HG03469 (cell line): ENCODE results near the gene GTF3C1.
"Not testable (repeated sequence)": the region's sequence is repeated elsewhere in the genome, so short reads cannot be mapped to it uniquely, and the experiment has no call there.

Experiments
- ATAC-seq: cut with Tn5 transposase; IDR thresholded peaks from one replicate; pipeline ENCODE4 v1.9.1; 2021; ENCODE audit warnings: mild to moderate bottlenecking, moderate library complexity, moderate number of reproducible peaks; ENCODE audit not compliant: unreplicated experiment

The GTF3C1 gene

DNA sequence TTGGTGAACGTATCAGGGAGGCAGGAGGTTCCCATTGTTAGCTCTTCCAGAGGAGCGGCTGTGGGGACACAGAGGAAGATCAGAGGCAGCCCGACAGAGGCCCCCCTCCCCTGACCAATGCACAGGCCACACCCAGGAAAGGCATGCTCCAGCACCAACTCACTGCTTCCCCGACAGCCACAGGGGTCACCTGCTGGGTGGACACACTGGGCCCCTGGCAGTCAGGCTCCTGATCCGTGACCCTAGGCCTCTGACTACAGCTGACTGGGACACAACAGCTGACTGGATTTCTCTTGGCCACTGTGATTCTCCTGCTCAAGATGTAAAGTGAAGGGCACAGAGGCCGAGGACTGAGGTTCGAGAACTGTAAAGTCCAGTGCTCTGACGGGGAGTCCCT lies 84.2 kb downstream of the GTF3C1 start:
- ATAC-seq = no peak

DNA sequence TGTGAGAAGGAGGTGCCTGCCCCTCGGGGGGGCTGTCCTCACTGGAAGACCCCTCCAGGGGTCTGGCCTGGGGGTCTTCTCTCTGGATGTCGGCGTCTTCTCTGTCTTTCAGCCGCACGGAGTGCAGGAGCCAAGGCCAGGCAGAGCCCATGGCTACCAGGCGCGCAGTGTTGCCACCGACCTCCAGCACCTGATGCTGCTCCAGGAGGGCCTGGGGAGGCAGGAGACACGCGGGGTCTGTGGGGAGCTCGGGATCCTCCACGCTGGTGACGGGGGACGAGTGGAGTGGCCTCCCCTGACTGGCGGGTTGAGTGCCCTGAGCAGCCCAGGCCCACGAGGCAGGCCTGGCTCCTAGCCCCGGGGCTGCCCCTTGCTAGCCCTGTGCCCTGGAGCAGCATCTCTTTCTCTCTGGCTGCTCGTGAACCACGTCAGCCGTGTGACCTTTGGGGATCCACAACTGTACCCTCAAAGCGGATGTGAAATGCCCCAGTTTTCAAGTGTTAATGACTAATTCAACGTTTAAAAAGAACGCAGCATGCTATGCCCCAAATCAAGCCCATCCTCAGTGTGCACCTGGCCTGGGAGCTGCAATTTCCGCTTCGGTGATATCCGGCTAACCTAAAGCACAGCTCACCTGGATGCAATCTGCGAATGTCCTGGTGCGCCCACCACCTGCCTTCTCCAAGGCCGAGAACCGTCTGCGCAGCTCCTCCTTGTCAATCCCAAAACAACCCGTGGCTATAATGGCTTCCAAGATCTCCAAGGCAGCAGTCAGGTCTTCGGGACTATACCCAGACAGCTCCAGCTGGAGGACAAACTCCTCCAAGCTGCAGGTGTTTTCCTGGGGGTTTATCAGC lies 84.9 kb downstream of the GTF3C1 start:
- no peak for ATAC-seq

DNA sequence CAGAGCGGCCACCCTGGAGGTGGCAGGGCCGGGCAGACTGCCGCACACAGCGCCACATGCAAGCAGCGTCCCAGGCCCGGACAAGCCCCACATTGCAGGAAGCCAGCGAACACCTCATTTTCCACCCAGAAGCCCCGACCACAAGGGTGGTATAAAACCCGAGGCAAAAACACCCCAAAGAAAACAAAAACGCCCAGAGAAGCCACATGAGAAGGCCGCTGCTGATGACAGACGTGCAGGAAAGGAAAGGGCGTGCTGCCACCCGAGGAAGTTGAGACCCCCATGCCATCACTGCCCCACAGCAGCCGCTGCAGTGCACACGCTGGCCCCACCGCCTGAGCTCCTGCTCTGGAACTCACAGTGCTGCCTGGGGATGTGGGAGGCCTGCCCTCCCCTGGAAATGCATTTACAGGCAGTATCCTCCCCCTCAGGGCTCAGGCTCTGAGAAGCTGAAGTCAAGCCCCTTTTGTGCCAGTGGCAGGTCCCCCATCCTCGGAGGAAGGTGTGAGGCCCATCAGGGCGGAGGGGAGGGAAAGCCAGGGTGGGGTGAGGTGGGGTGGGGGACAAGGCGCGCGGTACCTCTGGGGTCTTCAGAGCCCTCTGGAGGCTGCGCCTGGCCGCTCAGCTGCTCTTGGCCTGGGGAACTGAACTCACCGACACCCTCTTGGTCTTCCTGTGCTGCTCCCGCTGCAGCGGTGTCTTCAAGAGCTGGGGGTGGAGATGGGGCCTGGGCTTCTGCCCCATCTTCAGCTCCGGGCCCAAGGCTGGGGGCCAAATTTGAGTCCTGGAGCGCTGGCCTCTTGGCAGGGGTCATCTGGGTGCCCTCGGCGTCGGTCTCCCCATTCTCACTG lies 85.7 kb downstream of the GTF3C1 start:
- ATAC-seq = no peak

DNA sequence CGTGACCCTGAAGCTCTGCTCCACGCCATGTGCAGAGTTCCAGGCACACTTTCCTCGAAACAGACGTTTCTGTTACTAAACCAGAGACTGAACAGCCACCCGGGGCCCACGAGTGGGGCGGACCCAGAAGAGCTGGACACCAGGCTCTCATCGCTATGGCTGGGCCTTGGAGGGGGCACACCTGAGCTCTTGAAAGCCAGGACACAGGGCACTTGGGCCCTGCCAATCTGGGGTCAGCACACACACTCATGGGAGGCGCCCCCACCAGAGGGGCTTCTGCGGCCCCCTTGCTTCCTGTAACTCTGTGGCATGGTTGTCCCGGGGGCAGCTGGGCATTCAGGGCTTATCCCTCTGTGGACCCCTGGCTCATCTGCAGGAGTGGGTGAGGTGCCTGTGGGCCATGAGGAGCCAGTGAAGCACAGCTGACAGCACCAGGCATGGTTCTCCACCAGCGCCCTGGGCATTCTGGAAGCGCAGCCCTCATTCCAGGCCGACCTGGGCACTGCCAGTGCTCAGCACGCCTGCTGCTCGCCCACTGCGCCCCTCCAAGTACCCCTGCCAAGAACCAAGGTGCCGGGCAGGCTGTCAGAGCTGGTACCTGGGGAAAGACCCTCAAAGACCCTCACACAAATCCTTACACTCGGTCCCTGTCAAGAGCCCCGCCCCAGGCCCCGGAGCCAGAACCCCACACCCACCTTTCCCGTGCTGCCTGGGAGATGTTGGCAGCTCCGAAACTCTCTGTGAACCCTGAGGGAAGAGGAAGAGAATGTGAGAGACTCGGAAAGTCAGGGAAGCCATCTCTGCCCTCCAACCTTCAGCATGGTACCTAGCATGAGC lies 86.6 kb downstream of the GTF3C1 start:
- ATAC-seq = no peak

DNA sequence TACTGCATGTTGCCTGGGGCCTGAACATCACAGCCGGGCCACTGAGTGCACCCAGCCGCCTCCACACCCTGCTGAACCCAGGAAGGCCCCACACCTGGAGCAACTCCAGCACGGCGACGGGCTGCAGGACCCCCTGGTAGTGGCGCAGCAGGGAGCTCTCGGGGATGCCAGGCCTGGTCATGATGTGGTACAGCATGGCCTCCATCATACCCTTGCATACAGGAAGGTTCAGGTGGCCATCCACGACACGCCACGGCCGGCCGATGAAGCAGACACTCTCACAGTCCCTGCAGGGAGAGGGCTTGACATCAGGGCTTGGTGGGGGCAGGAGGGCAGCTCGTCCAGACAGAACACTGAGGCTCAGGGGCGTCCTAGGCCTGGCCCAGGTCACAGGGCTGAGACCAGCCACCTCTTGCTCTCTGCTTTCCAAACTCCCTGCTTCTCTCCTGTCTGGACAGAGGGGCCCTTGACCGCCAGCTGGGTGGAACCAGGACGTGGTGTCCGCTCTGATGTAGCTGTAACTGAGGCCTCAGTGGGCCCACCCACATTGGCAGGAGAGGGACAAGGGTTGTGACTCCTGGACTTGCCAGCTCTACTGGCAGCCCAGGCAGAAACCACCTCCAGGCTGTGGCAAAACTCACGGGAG lies 87.4 kb downstream of the GTF3C1 start:
- ATAC-seq = no peak

DNA sequence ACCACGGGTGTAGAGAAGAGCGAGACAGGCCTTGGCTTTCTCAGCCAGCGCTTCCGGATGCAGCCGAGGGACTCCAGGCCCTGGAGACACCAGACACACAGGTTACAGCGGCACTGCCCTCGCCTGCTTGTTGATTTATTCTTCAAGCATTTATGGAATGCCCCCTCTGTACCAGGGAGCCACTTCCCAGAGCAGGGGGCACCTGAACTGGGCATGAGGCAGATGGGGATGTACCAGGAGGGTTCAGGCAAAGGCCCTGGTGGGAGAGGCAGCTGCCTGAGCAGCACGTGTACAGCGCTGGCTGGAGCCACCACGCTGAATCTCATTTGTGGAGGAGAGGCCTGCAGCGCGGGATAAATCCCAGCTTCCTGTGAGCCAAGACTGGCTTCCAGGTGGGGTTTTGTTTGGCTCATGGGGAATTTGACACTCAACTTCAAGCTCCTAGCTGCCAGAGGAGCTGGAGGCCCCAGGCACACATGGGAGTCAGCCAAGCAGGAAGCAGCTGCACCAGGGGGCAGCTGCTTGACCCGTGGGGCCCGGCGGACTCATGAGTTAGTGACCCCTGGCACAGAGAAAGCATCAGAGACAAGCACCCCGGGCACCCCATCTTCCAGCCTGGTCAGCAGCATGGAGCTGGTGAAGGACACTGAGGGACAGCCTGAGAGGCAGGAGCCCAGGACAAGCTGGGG lies 88.1 kb downstream of the GTF3C1 start:
- no peak for ATAC-seq

DNA sequence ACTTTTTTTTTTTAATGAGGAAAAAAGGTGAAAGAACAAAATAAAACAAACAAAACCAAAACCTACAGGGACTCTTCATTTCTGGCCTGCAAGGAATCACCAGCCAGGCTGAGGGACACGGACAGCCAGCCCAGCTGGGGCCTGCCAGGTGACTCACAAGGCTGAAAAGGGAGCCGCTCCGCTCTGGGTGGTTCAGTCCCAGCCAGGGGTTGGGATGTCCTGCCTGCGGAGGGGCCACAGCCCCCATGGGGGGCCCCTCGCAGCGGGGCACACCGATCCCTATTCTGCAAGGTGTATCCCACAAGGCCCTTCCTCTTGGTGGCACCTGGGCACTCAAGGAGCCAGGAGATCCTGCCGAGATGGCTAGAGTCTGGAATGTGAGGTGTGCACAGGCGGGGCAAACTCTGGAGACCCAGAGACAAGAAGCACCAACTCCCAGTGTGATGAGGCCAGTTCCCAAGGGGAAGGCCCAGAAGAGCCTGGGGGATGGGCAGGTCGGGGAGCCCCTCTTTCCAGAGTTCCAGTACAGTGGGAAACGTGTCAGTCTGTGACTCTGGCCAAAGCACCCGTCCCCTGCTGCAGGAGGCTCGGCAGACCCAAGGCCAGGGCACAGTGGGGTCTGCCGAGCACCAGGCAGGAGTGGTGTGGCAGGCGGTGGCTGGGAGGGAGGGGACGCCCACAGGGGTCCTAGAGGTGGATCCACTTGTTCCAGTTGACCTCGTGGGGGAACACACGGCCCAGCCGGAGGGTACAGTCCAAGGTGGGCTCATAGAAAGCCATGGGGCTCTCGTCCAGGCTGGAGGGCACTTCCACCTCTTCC lies 88.8 kb downstream of the GTF3C1 start:
- ATAC-seq = no peak

DNA sequence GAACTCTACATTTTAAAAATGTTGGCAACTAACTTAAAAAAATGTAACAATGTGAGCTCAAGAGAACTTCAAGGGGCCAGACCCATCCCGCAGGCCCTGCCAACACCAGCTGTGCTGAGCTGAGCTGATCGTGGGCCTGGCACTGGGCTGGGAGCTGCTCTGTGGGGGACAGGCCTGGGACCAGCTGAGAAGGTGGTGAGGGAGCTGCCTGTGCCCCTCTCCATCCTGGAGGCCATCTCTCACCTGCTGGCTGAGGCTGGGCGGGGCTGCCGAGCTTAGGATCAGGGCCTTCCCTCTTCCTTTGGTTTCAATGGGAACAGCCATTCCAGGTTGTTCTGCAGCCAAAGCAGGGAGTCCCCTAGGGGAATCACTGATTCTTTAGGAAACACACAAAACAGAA lies 89.5 kb downstream of the GTF3C1 start:
- ATAC-seq = no peak

DNA sequence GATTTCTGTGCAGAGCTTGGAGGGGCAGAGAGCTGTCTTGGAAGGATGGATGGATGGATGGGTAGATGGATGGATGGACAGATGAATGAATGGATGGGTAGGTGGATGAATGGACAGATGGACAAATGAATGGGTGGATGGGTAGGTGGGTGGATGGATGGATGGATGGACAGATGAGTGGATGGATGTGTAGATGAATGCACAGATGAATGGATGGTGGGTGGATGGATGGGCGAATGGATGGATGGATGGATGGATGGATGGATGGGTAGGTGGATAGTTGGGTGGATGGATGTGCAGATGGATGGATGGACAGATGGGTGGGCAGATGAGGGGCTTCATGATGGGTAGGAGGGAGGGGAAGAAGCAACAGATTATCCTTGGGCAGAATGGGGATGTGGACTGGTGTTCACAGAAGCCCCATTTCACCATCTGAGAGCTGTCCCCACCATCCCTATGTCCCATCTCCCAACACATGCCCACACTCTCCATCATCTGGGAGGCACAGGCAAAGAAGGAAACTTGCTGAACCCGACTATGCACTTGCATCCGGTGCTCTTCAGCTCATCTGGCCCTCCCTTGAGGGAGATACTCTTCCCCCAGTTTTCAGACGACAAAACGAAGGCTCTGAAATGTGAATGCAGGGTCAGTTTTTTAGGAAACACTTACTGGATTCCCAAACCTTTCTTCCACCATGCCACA lies 90.6 kb downstream of the GTF3C1 start:
- ATAC-seq = no peak

DNA sequence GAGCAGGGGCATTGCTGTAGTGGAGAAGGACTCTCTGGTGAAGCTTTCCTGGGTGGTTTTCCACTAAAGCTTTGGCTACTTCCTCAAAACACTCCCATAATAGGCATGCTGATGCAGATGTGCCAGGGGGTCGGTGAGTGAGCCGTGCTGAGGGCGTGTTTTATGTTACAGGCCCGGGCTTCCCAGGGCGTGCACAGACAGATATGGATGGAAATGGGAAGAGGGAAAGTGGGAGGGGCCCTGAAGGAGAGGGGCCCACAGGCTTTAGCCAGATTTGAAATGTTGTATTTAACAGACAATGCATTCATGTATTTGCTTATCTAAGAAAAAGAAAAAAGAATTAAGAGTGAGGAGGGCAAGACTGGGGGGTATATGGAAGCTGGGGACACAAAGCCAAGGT lies 91.5 kb downstream of the GTF3C1 start:
- no peak for ATAC-seq

DNA sequence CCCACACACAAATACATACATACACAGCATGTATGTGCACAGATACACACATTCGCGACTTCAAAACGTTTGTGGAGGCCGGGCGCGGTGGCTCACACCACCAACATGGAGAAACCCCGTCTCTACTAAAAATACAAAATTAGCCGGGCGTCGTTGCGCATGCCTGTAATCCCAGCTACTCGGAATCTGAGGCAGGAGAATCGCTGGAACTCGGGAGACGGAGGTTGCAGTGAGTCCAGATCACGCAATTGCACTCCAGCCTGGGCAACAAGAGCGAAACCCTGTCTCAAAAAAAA lies 92.2 kb downstream of the GTF3C1 start:
- not testable (repeated sequence) for ATAC-seq

DNA sequence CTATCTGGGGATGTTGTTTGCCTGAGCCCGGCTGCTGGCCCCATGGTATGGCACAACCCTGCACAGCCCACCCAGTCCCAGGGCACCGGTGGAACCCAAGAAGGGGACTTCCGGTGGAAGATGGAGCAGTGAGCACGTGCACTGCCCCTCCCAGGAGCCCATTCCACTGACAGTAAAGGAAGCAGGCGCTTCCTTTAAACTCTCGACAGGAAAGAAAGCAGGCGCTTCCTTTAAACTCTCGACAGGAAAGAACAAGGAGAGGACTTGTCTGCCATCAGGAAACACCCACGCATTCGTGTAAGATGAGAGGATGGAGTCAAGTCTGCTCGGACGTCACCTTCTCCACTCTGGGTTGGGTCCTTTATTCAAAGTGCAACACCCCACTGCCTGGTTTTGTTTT lies 94.0 kb downstream of the GTF3C1 start:
- no peak for ATAC-seq

DNA sequence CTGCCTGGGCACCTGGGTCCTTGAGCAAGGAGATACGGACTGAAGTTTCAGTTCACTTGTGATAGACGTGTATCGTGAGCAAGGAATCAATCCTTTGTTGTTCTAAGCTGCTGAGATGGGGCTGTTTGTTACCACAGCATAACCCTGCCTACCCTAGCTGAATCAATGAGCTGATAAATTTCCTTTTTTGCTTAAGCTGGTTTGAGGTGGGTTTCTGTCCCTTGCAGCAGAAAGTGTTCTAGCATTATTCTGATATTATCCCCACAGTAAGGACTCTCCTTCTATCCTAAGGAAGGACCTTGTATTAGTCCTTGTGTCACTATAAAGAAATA lies 96.3 kb downstream of the GTF3C1 start:
- no peak for ATAC-seq

DNA sequence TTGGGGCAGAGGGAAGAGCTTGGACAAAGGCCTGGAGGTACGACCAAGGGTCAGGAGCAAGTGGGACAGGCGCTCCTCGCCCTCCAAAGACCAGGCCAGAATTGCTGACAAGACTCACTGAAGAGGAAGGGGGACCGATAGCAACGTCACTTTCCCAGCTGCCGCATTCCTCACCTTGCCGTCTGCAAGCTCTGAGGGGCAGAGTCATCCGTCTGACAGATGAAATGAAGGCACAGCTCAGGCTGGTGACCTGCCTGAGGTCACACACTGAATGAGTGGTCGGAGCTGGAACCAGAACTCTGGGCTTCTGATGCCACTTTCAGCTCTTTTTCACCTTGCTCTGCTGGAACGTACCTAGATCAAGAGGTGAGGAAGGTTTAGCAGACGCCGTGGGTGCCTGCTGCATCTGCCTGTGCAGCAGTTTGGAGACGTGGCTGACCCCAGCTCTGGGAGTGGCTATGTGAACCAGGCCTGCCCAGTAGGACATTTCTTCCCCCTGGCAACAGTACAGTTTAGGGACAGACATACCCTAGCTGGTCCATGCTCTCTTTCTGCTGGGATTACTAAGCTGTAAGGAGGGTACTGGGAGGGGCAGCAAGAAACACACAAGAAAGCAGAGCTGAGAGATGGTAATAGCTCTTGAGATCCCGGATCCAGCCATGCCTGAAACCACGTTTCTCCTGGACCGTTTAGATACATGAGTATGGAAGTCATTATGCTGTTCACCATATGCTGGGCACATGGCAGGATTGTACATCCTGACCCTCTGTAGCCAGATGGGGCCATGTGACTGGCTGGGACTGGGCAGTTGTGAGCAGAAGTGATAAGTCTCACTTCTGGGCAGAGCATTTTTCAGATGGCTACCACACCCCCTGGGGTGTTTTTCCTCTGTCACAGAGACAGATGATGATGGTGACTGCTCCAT lies 96.9 kb downstream of the GTF3C1 start:
- no peak for ATAC-seq

DNA sequence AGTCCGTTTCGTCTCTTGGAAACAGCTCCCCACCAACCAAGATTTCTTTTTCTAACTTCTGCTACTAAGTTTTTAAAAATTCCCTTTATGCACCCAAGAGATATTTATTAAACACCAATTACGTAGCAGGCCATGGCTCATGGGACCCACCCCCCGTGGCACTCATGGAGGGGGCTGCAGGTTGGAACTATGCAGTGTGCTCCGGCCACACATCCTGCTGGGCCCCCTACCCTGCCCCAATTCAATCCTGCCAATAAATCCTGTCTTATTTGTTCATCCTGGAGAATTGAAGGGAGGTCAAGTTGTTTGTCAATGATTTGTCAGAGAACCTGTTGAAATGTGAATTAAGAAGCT lies 99.5 kb downstream of the GTF3C1 start:
- ATAC-seq = no peak

DNA sequence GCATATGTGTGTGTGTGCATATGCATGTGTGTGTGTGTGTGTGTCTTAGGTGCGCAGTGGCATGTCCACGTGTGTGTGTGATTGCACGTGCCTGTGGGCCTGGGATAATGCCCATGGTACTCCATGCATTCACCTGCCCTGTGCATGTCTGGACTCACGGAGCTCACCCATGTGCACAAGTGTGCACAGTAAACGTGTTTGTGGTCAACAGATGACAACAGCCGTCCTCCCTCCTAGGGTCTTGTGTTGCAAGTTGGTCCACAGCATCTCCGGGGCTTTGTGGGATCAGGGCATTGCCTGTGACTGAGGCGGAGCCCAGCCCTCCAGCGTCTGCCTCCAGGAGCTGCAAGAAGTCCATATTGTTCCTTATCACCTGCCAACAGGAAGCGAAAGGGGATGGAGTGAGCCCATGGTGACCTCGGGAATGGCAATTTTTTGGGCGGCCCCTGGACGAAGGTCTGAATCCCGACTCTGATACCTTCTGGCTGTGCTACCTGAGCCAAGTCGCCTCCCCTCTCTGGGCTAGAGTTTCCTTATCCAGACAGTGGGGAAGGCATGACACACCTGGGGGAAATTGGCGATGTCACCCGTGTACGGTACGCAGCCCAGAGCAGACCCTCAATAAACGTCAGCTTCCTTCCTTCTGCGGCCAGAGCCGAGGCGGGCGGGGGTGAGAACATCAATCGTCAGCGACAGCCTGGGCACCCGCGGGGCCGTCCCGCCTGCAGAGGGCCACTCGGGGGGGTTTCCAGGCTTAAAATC lies 100.1 kb downstream of the GTF3C1 start:
- no peak for ATAC-seq
